ENCODE data around the gene PDZD2.

GRCh38 chr5:32013658-32014057, 374.7 kb downstream of the PDZD2 start:
- TF ChIP-seq POLR2AphosphoS5 (IDR thresholded peaks at IDR 0.05; ENCODE audit: low read depth) (no peak), REST (IDR thresholded peaks at IDR 0.05; ENCODE audit: insufficient replicate concordance, low read depth) (no peak), GABPA (IDR thresholded peaks at IDR 0.05; ENCODE audit: low read depth) (no peak), SPI1 (IDR thresholded peaks at IDR 0.05; ENCODE audit: borderline replicate concordance, low read depth) (no peak)
- TF ChIP-seq, protein P1, sequence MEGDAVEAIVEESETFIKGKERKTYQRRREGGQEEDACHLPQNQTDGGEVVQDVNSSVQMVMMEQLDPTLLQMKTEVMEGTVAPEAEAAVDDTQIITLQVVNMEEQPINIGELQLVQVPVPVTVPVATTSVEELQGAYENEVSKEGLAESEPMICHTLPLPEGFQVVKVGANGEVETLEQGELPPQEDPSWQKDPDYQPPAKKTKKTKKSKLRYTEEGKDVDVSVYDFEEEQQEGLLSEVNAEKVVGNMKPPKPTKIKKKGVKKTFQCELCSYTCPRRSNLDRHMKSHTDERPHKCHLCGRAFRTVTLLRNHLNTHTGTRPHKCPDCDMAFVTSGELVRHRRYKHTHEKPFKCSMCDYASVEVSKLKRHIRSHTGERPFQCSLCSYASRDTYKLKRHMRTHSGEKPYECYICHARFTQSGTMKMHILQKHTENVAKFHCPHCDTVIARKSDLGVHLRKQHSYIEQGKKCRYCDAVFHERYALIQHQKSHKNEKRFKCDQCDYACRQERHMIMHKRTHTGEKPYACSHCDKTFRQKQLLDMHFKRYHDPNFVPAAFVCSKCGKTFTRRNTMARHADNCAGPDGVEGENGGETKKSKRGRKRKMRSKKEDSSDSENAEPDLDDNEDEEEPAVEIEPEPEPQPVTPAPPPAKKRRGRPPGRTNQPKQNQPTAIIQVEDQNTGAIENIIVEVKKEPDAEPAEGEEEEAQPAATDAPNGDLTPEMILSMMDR (IDR thresholded peaks at IDR 0.05; ENCODE audit: insufficient read depth, low read length), result no peak

Measured in HL-60 (cell line).